Body of pancreas (tissue), 4 donors: ENCODE data around the gene C9orf78.

Experiments used
- CTCF ChIP-seq, 7 experiments: fragments of 450-650 bp in 4 of 7; fragments of 200-600 bp in 3 of 7; sonication (generic) in 3 of 7; IDR thresholded peaks; one replicate each; pipeline ENCODE4 v1.5.1; 2016 to 2019; ENCODE audit warnings: antibody characterized with exemption in 7 of 7
- POLR2A ChIP-seq, 3 donors: fragments of 450-650 bp; IDR thresholded peaks; one replicate each; pipeline ENCODE4 v1.6.1; 2016; ENCODE audit warnings: antibody characterized with exemption in 3 of 3, mild to moderate bottlenecking in 2 of 3

DNA sequence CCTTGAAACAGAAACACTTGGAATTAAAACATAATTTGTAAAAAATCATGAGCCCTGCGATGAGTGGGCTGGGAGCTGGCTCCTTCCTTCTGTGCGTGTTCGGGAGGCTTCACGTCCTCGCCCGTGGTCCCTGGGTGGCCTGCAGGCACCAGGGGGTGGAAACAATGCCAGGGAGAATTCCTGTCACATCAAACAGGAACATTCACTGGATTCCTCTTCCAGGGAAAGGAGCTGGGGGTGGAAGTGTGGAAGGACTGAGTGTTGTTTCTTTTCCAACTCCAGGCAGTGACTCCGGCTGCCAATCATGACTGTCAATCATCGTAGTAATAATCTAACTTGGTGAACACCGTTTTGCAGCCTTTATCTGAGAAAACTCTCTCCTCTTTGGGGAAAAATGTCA is 21.4 kb downstream of the C9orf78 start:
- TF ChIP-seq CTCF (IDR thresholded peaks at IDR 0.05), result no peak
- TF ChIP-seq POLR2A (IDR thresholded peaks at IDR 0.05), result no peak
